Erythroblast (primary cell): ENCODE data around the gene RAB3A.

ENCODE experiments used
- DNase-seq, 2 experiments: peaks; one replicate each; lab custom pipeline; 2025; lab: John Stamatoyannopoulos, UW
- GATA1 ChIP-seq: IDR thresholded peaks from 2 replicates; pipeline ENCODE4 v1.6.1; 2011; ENCODE audit warnings: low read depth, mild to moderate bottlenecking, control low read depth, low read length, moderate library complexity
- POLR2A ChIP-seq: IDR thresholded peaks from 2 replicates; pipeline ENCODE4 v1.6.1; 2011; ENCODE audit warnings: mild to moderate bottlenecking, low read length

Gene RAB3A, protein sequence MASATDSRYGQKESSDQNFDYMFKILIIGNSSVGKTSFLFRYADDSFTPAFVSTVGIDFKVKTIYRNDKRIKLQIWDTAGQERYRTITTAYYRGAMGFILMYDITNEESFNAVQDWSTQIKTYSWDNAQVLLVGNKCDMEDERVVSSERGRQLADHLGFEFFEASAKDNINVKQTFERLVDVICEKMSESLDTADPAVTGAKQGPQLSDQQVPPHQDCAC

DNA sequence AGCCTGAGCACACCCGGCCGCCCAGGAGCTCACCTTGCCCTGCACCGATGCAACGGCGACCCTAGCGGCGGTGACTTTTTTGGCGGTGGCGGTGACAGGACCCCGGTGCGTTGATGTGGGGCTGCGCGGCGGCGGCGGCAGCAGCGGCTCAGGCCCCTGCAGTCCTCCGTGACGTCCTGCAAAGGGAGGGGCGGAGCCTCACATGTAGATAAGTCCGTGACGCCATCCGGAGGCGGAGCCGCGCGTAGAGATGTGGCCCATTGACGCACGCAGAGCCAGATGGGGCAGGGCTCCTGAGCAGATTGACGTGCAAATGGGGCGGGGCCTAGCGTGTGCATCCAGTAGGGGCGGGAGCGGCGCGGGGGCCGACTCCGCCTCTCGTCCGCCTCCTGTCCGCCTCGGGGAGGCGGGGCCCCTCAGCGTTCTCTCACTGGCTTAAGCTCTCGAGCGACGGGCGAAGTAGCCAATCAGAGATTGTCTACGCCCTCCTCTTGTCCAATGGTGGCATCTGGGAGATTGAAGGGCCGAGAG is at the start of gene RAB3A:
Gene RAB3A, minus strand, starts transcription at position 180 of the 531 bp plus-strand sequence. CDS start 1,302 bp downstream, outside the sequence.
- TF ChIP-seq GATA1 (no peak), POLR2A (no peak)

DNA sequence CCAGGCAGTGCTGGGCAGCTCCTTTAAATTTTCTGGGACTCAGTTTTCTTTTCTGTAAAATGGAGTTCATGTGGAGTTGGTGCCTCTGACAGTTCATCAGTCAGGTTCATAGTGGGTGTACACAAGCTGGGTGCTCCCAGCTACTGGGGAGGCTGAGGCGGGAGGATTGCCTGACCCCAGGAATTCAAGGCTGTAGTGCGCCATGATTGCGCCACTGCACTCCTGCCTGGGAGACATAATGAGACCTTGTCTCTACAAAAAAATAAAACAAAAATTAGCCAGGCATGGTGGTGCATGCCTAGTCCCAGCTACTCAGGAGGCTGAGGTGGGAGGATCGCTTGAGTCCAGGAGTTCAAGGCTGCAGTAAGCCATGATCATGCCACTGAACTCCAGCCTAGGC is 49.3 kb upstream of the RAB3A start:
- TF ChIP-seq POLR2A = no peak
- TF ChIP-seq GATA1 = no peak

More for the DNA sequence above, at the start of gene RAB3A:
- peak; percentile 100 for DNase-seq

DNA sequence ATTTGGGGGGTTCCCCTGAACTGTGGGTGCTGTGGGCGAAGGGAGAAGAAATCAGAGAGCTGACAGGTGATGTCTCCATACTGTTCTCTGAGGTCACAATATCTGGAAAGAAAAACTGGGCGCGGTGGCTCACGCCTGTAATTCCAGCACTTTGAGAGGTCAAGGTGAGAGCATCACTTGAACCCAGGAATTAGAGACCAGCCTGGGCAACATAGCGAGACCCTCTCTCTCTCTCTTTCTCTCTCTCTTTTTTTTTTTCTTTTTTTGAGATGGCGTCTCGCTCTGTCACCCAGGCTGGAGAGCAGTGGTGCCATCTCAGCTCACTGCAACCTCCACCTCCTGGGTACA is 48.5 kb upstream of the RAB3A start:
- DNase-seq = no peak
- TF ChIP-seq GATA1 (no peak), POLR2A (no peak)

More for the DNA sequence above, 49.3 kb upstream of the RAB3A start:
- no peak for DNase-seq

DNA sequence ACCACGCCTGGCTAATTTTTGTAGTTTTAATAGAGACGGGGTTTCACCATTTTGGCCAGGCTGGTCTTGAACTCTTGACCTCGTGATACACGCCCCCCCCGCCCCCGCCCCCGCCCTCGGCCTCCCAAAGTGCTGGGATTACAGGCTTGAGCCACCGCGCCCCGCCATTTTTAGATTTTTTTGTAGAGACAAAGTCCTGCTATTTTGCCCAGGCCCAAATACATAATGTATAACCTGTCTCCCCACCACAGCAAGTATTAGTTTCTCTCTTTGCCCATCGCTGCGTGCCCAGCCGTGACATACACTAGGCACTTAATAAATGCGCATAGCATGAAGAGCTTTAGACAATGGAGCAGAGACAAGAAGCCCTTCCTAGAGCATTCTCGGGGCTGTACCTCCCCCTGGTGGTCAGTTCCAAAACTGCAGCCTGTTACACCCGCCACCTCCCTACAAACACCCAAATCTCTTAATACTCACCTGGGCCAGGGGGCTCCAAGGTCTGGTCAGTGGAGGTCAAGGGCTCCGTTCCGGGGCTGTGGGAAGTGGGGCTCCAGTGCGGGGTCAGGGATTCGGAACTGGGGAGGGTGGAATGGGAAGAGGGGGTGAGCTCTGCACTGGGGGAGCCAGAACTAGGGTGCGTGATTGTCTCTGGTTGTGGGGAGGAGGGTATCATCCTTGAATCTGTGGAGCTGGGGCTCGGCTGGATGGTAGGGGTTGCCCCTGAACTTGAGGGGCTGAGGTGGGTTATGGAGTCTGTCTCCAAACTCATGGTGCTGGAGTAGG is 47.9 kb upstream of the RAB3A start:
- TF ChIP-seq GATA1 (no peak), POLR2A (no peak)
- DNase-seq = peak; percentile 68 to 87

DNA sequence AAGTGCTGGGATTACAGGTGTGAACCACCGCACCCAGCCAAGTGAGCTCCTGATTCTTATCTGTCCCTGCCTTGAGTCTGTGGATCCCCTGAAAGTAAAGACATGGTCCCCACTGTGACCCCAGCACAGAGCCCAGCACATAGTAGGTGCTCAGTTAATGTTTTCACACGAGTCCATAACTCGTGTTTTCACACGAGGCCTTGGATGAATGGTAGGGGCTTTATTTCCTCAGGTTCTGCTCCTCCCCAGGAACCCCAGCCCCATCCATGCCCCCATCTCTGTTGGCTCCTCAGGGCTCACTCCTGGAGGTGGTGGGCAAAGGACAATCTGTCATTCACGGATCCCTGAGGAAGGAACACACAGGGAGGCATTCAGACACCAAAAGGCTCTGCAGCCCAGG is 46.0 kb upstream of the RAB3A start:
- TF ChIP-seq POLR2A (no peak), GATA1 (no peak)
- no peak for DNase-seq

DNA sequence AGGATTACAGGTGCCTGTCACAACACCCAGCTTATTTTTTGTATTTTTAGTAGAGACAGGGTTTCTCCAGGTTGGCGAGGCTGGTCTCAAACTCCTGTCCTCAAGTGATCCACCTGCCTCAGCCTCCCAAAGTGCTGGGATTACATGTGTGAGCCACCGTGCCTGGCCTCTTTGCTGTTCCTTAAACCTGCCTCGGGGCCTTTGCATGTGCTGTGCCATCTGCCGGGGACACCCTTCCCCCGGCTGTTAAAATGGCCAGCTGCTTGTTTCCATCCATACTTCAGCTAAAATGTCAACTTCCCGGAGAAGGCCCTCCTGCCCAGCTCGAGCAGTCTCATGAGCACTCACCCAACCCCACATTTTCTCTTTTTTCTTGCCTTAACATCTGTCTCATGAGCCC is 41.5 kb upstream of the RAB3A start:
- DNase-seq = no peak
- TF ChIP-seq GATA1 (no peak), POLR2A (no peak)

DNA sequence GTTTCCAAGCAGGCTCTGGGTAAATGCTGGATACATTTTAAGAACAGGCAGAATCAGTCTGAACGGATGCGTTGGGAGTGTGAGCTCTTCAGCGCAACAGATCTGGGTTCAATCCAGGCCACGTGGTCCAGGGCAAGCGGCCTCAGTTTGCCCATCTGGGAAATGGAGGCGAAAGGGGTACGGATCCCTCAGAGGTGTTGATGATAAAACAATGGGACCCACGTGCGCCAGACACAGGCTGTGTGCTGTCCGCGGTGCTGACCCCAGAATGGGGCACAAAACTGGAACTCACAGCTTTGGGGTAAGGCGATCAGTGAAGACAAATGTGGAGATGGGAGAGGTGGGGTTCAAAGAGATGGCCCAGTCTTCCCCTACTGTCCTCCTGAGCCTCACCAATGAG is 35.5 kb upstream of the RAB3A start:
- TF ChIP-seq GATA1 = no peak
- no peak for TF ChIP-seq POLR2A

DNA sequence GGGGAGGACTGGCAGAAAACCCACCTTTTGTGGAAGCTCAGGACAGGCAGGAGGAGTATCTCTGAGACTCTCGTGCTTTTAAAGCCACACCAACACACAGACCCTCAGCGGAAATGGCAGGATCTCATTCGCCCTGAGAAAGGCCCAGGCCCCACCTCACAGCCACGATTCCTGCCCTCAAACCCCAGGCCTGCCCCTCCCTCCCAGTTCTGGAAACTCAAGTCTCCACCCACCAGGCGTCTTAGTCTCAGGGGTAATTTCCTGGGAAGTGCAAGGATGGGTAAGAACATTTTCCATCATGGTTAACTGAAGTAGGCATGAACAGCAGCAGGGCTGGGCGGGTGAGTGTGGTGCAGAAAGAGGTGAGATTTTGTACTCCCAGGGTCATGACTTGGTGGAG is 30.4 kb upstream of the RAB3A start:
- TF ChIP-seq GATA1 = no peak
- no peak for TF ChIP-seq POLR2A

More for the DNA sequence above, 35.5 kb upstream of the RAB3A start:
- no peak for DNase-seq

DNA sequence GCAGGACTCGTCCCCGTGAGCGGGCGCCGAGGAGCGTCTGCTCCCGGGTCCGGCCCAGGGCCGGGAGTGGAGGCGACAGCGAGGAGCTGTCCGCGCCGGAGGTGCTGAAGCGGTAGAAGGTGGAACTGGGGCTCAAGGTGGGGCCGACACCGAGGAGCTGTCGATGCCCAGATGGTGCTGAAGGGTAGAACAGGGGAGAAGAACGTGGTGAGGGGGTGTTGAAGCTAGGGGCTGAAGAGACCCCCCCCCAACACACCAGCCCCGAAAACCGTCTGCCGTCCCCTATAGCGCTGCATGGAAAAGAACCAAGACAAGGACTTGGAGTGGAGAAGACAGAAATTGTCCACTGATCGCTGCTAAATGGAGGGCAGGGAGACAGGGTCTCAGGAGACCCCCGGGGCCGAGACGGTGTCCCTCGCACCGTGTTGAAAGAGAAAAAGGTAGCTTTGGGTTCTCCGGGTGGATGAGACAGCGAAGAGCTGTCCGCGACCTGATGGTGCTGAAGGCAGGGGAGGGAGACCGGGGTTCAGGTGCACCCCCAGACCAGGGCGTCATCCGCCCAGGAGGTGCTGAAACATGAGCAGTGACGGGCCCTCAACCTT is 29.5 kb upstream of the RAB3A start:
- peak; percentile 67 to 76 for DNase-seq
- TF ChIP-seq GATA1 (no peak), POLR2A (no peak)

More for the DNA sequence above, 30.4 kb upstream of the RAB3A start:
- DNase-seq = no peak

DNA sequence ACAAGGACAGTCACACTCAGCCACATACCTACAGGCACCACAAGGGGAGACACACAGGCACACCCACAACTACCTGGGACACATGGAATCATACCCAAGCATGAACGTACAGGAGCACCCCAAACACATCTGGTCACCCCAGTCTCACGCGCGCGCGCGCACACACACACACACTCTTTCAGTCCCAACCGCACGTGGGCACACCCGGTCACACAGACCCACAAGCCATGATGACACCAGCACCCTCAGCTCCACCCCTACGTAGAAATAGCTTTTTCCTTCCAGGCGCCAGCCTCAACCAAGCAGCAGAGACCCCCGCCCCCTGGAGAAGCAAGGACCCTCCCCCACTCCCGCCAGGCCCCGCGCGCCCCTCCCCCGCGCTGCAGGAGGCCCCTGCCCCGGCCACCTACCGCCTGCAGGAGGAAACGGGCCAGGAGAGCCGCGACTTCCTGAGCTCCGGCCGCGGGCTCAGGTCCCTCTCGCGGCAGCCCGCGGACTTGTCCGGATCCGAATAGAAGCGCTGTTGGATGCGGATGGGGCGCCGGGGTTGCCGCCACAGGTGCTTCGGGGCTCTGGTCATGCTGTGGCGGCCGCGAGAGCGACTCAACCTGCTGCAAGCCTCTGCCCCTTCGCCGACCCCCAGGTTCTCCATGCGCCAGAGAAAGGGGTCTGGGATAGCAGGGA is 28.8 kb upstream of the RAB3A start:
- no peak for DNase-seq
- no peak for TF ChIP-seq POLR2A
- no peak for TF ChIP-seq GATA1

DNA sequence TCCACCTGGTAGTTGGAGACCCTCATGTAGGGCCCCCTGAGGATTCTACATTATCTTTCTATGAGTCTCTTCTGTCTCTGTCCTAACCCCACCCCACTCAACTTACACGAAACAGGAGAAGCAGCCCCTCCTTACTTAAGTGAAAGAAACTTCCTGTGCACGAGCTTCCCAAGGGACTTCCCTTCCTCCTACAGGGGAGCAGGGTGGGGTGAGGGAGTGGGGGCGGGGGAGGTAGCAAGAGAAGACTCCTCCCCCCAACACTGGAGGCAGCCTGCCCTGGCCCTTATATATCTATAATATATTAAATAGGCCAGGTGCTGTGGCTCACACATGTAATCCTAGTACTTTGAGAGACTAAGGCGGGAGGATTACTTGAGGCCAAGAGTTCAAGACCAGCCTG is 27.9 kb upstream of the RAB3A start:
- no peak for TF ChIP-seq GATA1
- TF ChIP-seq POLR2A = no peak
- no peak for DNase-seq

DNA sequence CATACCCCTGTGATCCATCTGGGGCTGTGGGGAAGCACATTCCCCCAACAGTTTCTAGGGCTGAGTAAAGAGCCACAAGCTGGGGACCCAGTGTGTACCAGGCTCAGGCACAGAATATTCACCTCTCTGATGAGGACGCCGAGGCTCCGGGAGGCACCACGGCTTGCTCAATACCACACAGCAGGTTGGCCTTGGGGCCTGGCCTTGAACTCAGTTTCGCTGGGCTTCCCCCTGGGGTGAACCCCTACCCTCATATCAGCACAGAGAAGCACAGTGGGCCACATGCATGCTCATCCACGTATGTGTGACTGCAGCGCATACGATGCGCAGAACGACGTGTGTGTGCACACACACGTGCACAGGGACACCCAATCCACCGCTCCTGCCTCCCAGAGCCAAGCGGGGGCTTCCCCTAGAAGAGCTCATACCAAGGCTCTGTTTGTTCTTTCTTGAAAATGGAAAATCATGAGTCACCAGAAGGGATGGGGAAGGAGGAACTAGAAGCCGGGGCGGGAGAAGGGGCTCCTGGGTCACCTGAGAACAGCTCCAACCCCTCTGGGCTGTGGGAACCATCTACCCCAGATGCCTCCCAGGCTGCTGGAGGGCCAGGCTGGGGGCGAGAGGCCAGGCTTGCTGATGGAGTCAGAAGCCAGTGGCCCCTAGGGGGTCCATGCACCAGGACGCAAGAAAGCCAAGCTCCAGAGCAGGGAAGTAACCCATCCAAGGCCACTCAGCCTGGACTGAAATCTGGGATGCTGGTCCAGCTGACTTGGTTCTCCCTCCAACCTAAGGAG is 27.3 kb upstream of the RAB3A start:
- TF ChIP-seq GATA1 = no peak
- TF ChIP-seq POLR2A = no peak
- DNase-seq = no peak

DNA sequence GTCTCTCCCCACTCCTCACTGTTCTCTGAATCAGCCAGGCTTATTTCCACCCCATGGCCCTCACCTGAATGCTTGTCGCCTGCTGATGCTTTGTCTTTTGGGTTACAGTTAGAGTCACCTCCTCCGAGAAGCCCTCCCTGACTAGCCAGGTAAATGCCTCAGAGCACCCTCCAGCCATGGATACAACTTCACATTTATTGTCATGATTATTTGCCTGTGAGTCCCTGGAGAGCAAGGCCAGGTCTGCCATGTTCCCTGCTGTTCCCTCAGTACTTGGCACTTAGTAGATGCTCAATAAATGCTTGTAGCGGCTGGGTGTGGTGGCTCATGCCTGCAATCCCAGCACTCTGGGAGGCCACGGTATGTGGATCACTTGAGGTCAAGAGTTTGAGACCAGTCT is 26.1 kb upstream of the RAB3A start:
- DNase-seq = no peak
- TF ChIP-seq GATA1 (no peak), POLR2A (no peak)
